Tibial nerve (tissue), 4 donors: ENCODE measurements around the gene TMA7.

Experiments
- CTCF ChIP-seq, 5 experiments: fragments of 200-600 bp in 3 of 5; fragments of 450-650 bp in 2 of 5; sonication (generic) in 3 of 5; IDR thresholded peaks; one replicate each; pipeline ENCODE4 v1.5.1; 2016 to 2019; ENCODE audit warnings: antibody characterized with exemption in 5 of 5, mild to moderate bottlenecking in 3 of 5, moderate library complexity in 2 of 5
- EP300 ChIP-seq, 2 donors: sonication (generic); formaldehyde crosslinking; IDR thresholded peaks; one replicate each; pipeline ENCODE4 v1.6.1; 2017; ENCODE audit warnings: antibody characterized with exemption in 2 of 2, mild to moderate bottlenecking in 1 of 2
- POLR2A ChIP-seq, 2 donors: fragments of 450-650 bp; IDR thresholded peaks; one replicate each; pipeline ENCODE4 v1.6.1; 2017; ENCODE audit warnings: antibody characterized with exemption in 2 of 2, mild to moderate bottlenecking in 2 of 2, moderate library complexity in 2 of 2

DNA sequence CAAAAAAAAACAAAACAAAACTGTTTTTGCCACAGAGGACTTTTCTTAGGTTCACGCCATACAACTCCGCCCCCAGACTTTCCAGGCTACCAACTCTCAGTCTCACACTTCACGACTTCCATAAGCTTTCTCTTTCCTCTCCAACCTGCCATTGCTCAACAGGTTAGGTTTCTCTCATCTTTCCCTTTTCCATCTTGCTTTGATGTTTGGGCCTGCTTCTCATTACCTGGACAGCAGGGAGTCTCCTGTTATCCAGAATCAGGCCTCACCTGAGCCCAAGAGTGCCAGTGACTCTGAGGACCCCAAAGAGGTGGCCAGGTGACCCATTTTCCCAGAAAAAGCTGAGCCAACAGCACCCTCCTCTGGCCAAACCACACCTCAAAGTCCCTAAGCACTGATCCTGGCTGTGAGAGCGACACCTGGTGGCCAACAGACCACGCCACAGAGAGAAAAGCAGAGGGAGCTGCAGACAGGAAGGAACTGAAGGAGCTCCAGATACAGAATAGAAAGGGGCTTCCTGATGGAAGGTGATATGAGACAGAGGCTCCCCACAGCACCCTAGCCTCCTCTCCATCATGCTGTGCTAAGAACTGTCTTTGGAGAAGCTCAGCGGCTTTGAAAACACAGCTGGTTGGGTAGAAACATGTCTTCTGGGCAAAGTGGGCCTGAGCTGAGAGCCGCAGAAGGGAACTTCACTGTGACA, 4.1 kb upstream of the TMA7 start:
- peak; percentile 96 to 100 (median 99) for TF ChIP-seq CTCF (IDR thresholded peaks at IDR 0.05)
- TF ChIP-seq POLR2A (IDR thresholded peaks at IDR 0.05), result no peak
- TF ChIP-seq EP300 (IDR thresholded peaks at IDR 0.05), result no peak
